ENCODE results near the gene FMN1.

DNA sequence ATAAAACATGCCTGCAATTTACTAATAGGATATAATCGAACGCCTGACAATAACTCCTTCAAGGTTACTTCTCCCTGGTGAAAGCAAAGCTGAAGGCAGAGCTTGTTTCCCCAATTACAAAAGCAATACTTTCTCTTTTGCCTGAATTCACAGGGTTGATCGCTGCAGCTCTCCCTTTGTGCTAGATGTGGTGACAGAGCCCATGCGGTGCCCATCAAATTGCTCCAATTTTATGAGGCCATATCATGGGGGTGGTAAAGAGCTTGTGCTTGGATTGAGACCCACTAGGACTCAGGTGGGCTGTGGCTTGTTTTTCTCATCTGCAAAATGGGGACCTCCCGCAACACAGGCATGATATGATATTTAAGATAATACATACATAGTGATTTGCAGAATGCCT, 333.3 kb downstream of the FMN1 start:
- TF ChIP-seq CTCF (IDR thresholded peaks at IDR 0.05), result no peak
- TF ChIP-seq POLR2AphosphoS5 (IDR thresholded peaks at IDR 0.05), result no peak
- no peak for TF ChIP-seq POLR2A (IDR thresholded peaks at IDR 0.05)
- no peak for TF ChIP-seq EP300 (IDR thresholded peaks at IDR 0.05; ENCODE audit: low read depth)

Data from transverse colon (tissue), 4 donors.